Measurements from ENCODE around the gene ATP1A3.
A peak's percentile ranks its signal among the peaks of the same experiment; 100 is the strongest.

Gene ATP1A3

DNA sequence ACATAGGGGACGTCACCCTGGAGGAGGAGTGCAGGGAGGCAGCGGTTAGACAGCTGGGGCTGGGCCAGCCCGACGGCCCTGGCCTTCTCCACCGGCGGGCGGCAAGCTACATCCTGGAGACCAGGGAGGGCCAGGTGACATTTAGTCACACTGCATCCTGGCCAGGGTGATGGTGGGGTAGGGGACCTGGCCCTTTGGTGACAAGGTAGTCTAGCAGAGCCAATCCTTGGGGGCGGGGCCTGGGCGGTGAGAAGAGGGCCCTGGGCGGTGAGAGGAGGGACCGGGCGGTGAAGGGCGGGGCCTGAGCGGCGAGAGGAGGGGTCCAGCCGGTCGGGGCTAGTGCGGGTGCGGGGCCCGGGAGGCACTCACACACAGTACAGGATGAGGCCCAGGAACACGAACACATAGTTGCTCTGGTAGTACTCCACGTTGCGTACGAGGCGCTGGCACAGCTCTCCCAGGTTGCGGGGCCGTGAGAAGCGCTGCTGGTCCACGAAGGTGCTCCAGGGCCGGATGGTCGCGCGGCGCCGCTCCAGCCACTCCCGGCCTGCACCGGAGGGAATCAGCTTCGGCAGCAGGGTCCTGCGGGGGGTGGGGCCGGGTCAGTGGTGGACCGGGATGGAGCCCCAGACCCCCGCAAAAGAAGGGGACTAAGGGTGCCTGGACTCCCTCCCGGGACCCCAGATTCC is 35.5 kb downstream of the ATP1A3 start:
- Histone ChIP-seq H3K4me3 (ENCODE audit: low read depth, low read length) (peak overlapping the region; percentile 98), H3K36me3 (ENCODE audit: control insufficient read depth, insufficient read depth, low read length) (peaks cover 9% of the 10 kb centered on the region; the same call in 1 of the 2 replicates), H3K27me3 (ENCODE audit: control insufficient read depth, insufficient read depth, low read length) (no peaks in the 10 kb centered on the region), H3K4me1 (ENCODE audit: control insufficient read depth, insufficient read depth, low read length) (peaks cover 16% of the 10 kb centered on the region), H3K9me3 (ENCODE audit: control insufficient read depth, insufficient read depth, low read depth, low read length) (no peaks in the 10 kb centered on the region), H3K27ac (ENCODE audit: low read depth, low read length) (peak overlapping the region; percentile 72; the same call in 1 of the 2 replicates), H3K9ac (ENCODE audit: low read length) (peak overlapping the region; percentile 77)

GRCh38 chr19:41957838-41958366 is 36.1 kb downstream of the ATP1A3 start:
- Histone ChIP-seq H3K4me3 (ENCODE audit: low read depth, low read length) (peak overlapping the region; percentile 98), H3K9me3 (ENCODE audit: control insufficient read depth, insufficient read depth, low read depth, low read length) (no peaks in the 10 kb centered on the region), H3K9ac (ENCODE audit: low read length) (no peak overlapping the region), H3K27ac (ENCODE audit: low read depth, low read length) (no peak overlapping the region), H3K4me1 (ENCODE audit: control insufficient read depth, insufficient read depth, low read length) (peaks cover 16% of the 10 kb centered on the region), H3K36me3 (ENCODE audit: control insufficient read depth, insufficient read depth, low read length) (peaks cover 9% of the 10 kb centered on the region; the same call in 1 of the 2 replicates), H3K27me3 (ENCODE audit: control insufficient read depth, insufficient read depth, low read length) (no peaks in the 10 kb centered on the region)

DNA sequence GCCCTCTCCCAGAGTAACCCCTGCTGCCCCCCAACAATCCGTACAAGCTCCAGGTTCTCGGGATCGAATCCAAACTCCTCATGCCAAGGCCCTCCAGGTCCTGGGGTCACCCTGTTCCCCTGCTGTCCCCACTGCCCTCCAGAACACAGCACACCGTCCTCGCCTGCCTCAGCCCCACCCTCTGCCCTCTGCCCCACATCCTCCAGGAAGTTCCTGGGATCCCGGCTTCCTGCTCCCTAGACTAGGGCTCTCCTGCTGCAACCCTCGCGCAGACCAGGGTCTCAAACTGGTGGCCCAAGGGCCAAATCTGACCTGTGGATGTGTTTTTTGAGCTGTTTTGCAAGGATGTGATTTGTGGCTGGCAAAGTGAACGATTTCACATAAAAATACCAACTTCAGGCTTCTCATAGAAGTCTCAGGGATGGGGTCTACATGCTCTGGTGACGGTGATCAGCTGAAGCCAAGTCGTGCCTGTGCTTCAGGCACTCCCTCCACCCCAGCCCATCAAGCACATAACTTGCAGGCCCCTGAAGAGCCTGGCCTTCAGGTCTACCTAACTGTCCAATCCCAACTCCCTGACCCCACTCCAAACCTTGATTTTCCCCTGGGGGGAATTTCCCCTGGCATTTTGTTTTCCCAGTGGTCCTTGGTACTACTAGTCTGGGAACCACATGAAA is 36.7 kb downstream of the ATP1A3 start:
- H3K4me1 ChIP-seq (ENCODE audit: control insufficient read depth, insufficient read depth, low read length), result peaks cover 16% of the 10 kb centered on the region
- H3K36me3 ChIP-seq (ENCODE audit: control insufficient read depth, insufficient read depth, low read length), result peaks cover 9% of the 10 kb centered on the region; the same call in 1 of the 2 replicates
- no peak overlapping the region for H3K27ac ChIP-seq (ENCODE audit: low read depth, low read length)
- no peaks in the 10 kb centered on the region for H3K9me3 ChIP-seq (ENCODE audit: control insufficient read depth, insufficient read depth, low read depth, low read length)
- H3K9ac ChIP-seq (ENCODE audit: low read length), result no peak overlapping the region
- no peak overlapping the region for H3K4me3 ChIP-seq (ENCODE audit: low read depth, low read length)
- no peaks in the 10 kb centered on the region for H3K27me3 ChIP-seq (ENCODE audit: control insufficient read depth, insufficient read depth, low read length)

DNA sequence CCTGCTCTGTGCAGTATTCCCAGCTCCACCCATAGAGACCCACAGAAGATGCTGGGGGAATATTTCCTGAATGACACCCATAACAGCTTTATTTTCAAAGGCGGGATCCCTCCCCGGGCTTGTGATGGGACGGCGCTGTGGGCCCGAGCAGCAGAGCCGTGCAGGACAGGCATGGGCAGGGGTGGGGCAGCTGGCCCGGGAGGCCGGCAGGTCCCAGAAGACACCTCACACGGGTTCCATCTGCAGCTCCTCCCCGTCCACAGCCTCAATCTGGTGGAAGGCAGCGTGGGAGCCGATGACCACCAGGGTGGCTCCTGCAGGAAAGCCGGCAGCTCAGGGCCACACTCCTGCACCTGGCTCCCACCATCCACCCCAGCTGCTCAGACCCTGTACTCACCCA is 37.4 kb downstream of the ATP1A3 start:
- Histone ChIP-seq H3K9me3 (ENCODE audit: control insufficient read depth, insufficient read depth, low read depth, low read length) (no peaks in the 10 kb centered on the region), H3K4me1 (ENCODE audit: control insufficient read depth, insufficient read depth, low read length) (peaks cover 16% of the 10 kb centered on the region), H3K36me3 (ENCODE audit: control insufficient read depth, insufficient read depth, low read length) (peaks cover 9% of the 10 kb centered on the region; the same call in 1 of the 2 replicates), H3K27me3 (ENCODE audit: control insufficient read depth, insufficient read depth, low read length) (no peaks in the 10 kb centered on the region), H3K27ac (ENCODE audit: low read depth, low read length) (no peak overlapping the region), H3K9ac (ENCODE audit: low read length) (no peak overlapping the region), H3K4me3 (ENCODE audit: low read depth, low read length) (no peak overlapping the region)

- peaks cover 16% of the 10 kb centered on the region for H3K4me1 ChIP-seq (ENCODE audit: control insufficient read depth, insufficient read depth, low read length)
- no peak overlapping the region for H3K4me3 ChIP-seq (ENCODE audit: low read depth, low read length)
- H3K9ac ChIP-seq (ENCODE audit: low read length), result no peak overlapping the region
- no peaks in the 10 kb centered on the region for H3K9me3 ChIP-seq (ENCODE audit: control insufficient read depth, insufficient read depth, low read depth, low read length)
- H3K27me3 ChIP-seq (ENCODE audit: control insufficient read depth, insufficient read depth, low read length), result no peaks in the 10 kb centered on the region
- H3K36me3 ChIP-seq (ENCODE audit: control insufficient read depth, insufficient read depth, low read length), result peaks cover 9% of the 10 kb centered on the region; the same call in 1 of the 2 replicates
- no peak overlapping the region for H3K27ac ChIP-seq (ENCODE audit: low read depth, low read length)
Measured at GRCh38 chr19:41955521-41955920, 38.5 kb downstream of the ATP1A3 start.

- H3K36me3 ChIP-seq (ENCODE audit: control insufficient read depth, insufficient read depth, low read length), result peaks cover 6% of the 10 kb centered on the region; the same call in 1 of the 2 replicates
- no peak overlapping the region for H3K9ac ChIP-seq (ENCODE audit: low read length)
- peaks cover 7% of the 10 kb centered on the region for H3K27me3 ChIP-seq (ENCODE audit: control insufficient read depth, insufficient read depth, low read length)
- peak overlapping the region; percentile 53 for H3K4me3 ChIP-seq (ENCODE audit: low read depth, low read length)
- no peak overlapping the region for H3K27ac ChIP-seq (ENCODE audit: low read depth, low read length)
- H3K4me1 ChIP-seq (ENCODE audit: control insufficient read depth, insufficient read depth, low read length), result no peaks in the 10 kb centered on the region
- no peaks in the 10 kb centered on the region for H3K9me3 ChIP-seq (ENCODE audit: control insufficient read depth, insufficient read depth, low read depth, low read length)
Measured at GRCh38 chr19:41951686-41952172, 42.3 kb downstream of the ATP1A3 start.

DNA sequence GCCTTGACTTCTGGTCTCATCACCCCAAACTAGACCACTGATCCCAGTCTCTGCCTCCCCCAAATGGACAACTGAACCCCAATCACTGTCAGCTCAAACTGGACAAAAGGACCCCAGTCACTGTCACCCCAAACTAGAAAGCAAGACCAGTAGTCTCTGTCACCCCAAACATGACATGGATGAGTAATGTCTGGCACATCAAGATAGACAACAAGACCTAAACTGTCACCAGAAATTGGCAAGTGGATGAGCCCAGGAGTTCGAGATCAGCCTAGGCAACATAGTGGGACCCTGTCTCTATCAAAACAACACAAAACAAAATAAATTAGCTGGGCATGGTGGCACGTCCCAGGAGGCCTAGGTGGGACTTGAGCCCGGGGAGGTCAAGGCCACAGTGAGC is 46.9 kb downstream of the ATP1A3 start:
- H3K4me1 ChIP-seq (ENCODE audit: control insufficient read depth, insufficient read depth, low read length), result no peaks in the 10 kb centered on the region
- no peaks in the 10 kb centered on the region for H3K9me3 ChIP-seq (ENCODE audit: control insufficient read depth, insufficient read depth, low read depth, low read length)
- H3K27me3 ChIP-seq (ENCODE audit: control insufficient read depth, insufficient read depth, low read length), result peaks cover 35% of the 10 kb centered on the region
- H3K9ac ChIP-seq (ENCODE audit: low read length), result no peak overlapping the region
- no peaks in the 10 kb centered on the region for H3K36me3 ChIP-seq (ENCODE audit: control insufficient read depth, insufficient read depth, low read length)
- no peak overlapping the region for H3K4me3 ChIP-seq (ENCODE audit: low read depth, low read length)
- no peak overlapping the region for H3K27ac ChIP-seq (ENCODE audit: low read depth, low read length)

DNA sequence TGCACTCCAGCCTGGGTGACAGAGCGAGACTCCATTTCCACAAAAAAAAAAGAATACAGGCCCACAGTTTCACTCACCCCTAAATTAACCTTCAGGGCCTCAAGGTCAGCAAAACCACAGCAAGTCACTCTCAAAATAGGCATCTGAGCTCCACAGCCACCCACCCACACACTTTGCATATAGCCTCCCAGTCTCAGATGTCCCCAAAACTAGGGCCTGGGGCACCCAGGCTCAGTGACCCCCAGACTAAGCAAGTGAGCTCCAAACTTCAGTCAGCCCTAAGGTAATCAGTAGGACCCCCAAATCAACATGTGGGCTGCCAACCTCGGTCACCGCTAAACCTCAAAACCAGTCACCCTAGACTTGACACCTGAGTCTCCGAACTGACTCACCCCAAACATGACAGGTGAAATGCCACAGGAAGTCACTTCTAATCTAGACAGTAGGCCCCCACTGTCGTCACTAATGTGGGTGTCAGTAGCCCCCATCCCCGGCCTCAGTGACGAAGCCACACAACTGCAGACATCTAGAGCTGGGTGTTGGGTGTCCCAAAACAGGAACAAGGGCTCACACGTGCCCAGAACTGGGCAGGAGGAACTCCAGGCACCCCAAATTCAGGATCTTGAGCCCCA is 48.8 kb downstream of the ATP1A3 start:
- no peaks in the 10 kb centered on the region for H3K36me3 ChIP-seq (ENCODE audit: control insufficient read depth, insufficient read depth, low read length)
- peaks cover 53% of the 10 kb centered on the region for H3K27me3 ChIP-seq (ENCODE audit: control insufficient read depth, insufficient read depth, low read length)
- no peak overlapping the region for H3K27ac ChIP-seq (ENCODE audit: low read depth, low read length)
- H3K9ac ChIP-seq (ENCODE audit: low read length), result no peak overlapping the region
- H3K9me3 ChIP-seq (ENCODE audit: control insufficient read depth, insufficient read depth, low read depth, low read length), result no peaks in the 10 kb centered on the region
- H3K4me3 ChIP-seq (ENCODE audit: low read depth, low read length), result no peak overlapping the region
- H3K4me1 ChIP-seq (ENCODE audit: control insufficient read depth, insufficient read depth, low read length), result no peaks in the 10 kb centered on the region

DNA sequence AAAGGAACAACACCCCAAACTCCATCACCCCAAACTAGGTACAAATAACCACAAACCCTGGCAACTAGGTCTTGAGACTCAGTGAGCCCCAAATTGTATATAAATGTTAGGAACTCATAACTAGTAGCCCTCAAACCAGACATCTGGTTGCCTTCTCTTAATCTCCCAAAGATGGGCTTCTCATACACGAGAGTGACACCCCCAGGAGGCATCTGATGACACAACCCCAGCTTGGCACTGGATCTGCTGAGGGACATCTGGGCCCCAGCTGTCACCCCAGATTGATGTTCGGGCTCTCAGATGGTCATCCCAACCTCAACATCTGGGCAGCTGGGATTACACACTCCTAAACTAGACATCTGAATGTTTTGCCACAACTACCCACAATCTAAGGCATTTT is 49.7 kb downstream of the ATP1A3 start:
- no peaks in the 10 kb centered on the region for H3K36me3 ChIP-seq (ENCODE audit: control insufficient read depth, insufficient read depth, low read length)
- peaks cover 59% of the 10 kb centered on the region for H3K27me3 ChIP-seq (ENCODE audit: control insufficient read depth, insufficient read depth, low read length)
- H3K9me3 ChIP-seq (ENCODE audit: control insufficient read depth, insufficient read depth, low read depth, low read length), result no peaks in the 10 kb centered on the region
- no peak overlapping the region for H3K27ac ChIP-seq (ENCODE audit: low read depth, low read length)
- no peak overlapping the region for H3K4me3 ChIP-seq (ENCODE audit: low read depth, low read length)
- H3K9ac ChIP-seq (ENCODE audit: low read length), result no peak overlapping the region
- H3K4me1 ChIP-seq (ENCODE audit: control insufficient read depth, insufficient read depth, low read length), result no peaks in the 10 kb centered on the region

DNA sequence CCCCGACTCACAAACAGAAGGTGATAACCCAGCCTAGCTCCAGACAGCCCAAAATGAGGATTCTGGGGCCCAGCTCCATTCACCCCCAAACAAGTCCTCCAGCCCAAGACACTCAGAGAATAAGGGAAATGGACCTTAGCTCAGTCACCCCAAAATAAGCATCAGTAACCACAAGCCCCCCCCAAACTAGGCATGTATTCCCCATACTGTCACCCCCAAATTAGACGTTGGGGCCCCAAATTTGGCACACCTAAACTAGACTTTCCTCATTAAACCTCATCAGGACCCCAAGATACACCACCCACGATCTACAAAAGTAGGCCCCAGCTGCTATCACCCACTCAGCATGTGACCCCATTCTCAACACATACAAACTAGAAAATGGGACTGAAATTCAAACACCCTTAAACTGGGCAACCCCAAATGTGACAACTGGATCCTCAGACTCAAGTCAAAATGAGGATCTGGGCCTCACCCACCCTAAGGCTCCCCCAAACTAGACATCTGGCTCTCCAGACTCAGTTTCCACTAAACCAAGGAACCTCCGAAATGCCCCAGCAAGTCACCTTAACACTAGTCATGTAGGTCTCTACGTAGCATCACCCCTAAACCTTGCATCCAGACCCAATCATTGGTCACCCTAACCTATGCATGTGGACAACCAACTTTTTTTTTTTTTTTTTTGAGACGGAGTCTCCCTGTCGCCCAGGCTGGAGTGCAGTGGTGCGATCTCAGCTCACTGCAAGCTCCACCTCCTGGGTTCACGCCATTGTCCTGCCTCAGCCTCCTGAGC is 52.4 kb downstream of the ATP1A3 start:
- Histone ChIP-seq H3K4me1 (ENCODE audit: control insufficient read depth, insufficient read depth, low read length) (no peaks in the 10 kb centered on the region), H3K36me3 (ENCODE audit: control insufficient read depth, insufficient read depth, low read length) (no peaks in the 10 kb centered on the region), H3K9ac (ENCODE audit: low read length) (no peak overlapping the region), H3K27me3 (ENCODE audit: control insufficient read depth, insufficient read depth, low read length) (peaks cover 69% of the 10 kb centered on the region), H3K4me3 (ENCODE audit: low read depth, low read length) (no peak overlapping the region), H3K27ac (ENCODE audit: low read depth, low read length) (no peak overlapping the region), H3K9me3 (ENCODE audit: control insufficient read depth, insufficient read depth, low read depth, low read length) (no peaks in the 10 kb centered on the region)
